Transverse colon (tissue), 4 donors: ENCODE data around the gene KDM4D. TPM values are rescaled to one million over a fixed set of nuclear protein-coding genes. Genes with fewer than 3 reads are reported as not detected.

Source experiments
- DNase-seq: peaks from one replicate; pipeline ENCODE4 v3.0.0-alpha.2; 2019
- H3K27ac ChIP-seq, 4 donors: fragments of 200-600 bp; sonication (generic); 2 replicates each; pipeline ENCODE4 v1.5.1; 2016 to 2018; ENCODE audit warnings: inconsistent platforms in 4 of 4
- H3K27me3 ChIP-seq: fragments of 200-600 bp; sonication (generic); 2 replicates; pipeline ENCODE4 v1.5.1; 2017; ENCODE audit warnings: inconsistent platforms
- H3K36me3 ChIP-seq, 4 donors: fragments of 200-600 bp; sonication (generic); 2 replicates each; pipeline ENCODE4 v1.5.1; 2017 to 2019; ENCODE audit warnings: inconsistent platforms in 4 of 4
- H3K4me1 ChIP-seq, 4 donors: fragments of 200-600 bp; sonication (generic); 2 replicates each; pipeline ENCODE4 v1.5.1; 2017 to 2020; ENCODE audit warnings: inconsistent platforms in 4 of 4
- H3K4me3 ChIP-seq, 4 donors: fragments of 200-600 bp; sonication (generic); 1 replicate in 1 of 4; 2 replicates in 3 of 4; pipeline versions ENCODE4 v1.5.1 to v1.6.1; 2017 to 2019; ENCODE audit warnings: inconsistent platforms in 4 of 4
- H3K9me3 ChIP-seq, 2 donors: fragments of 200-600 bp; sonication (generic); 2 replicates each; pipeline ENCODE4 v1.5.1; 2017 to 2019; ENCODE audit warnings: inconsistent platforms in 2 of 2
- EP300 ChIP-seq: sonication (generic); formaldehyde crosslinking; IDR thresholded peaks from one replicate; pipeline ENCODE4 v1.6.1; 2017; ENCODE audit warnings: antibody characterized with exemption, low read depth
- POLR2A ChIP-seq: fragments of 450-650 bp; IDR thresholded peaks from one replicate; pipeline ENCODE4 v1.6.1; 2016; ENCODE audit warnings: antibody characterized with exemption, mild to moderate bottlenecking, moderate library complexity
- POLR2AphosphoS5 ChIP-seq, 3 donors: sonication (generic); formaldehyde crosslinking; IDR thresholded peaks; one replicate each; pipeline ENCODE4 v1.6.1; 2016; ENCODE audit warnings: antibody characterized with exemption in 3 of 3
- WGBS, 2 donors: methylation state at CpG; one replicate each; pipeline ENCODE4 v1.1.5; 2018; ENCODE audit warnings: low coverage in 1 of 2; 5-methylcytosine and 5-hydroxymethylcytosine counted together
- in situ Hi-C, 4 donors: fragments of 200-750 bp; cut with MboI; loops; one replicate each; pipeline versions ENCODE4 v1.15.0 to v1.15.1; 2017; ENCODE audit warnings: low sequenced_read_pairs in 3 of 4, low pct_ligation_motif_present in 1 of 4, low pct_unique_long_range_greater_than_20kb in 1 of 4
- intact Hi-C: fragments of 100-400 bp; cut with DNase I; formaldehyde crosslinking; loops from one replicate; pipeline ENCODE4 v1.15.1; 2023; ENCODE audit warnings: low total_unique reads
- total RNA-seq, 4 donors: library from RNA; depleted of rRNA; stranded (reverse); fragments of >200 nt; gene quantifications; one replicate each; pipeline ENCODE4 v1.1.0, GENCODE V29; 2016
- TF ChIP-seq, protein P1 (sequence below), 5 experiments: fragments of 200-600 bp in 3 of 5; fragments of 450-650 bp in 2 of 5; sonication (generic) in 3 of 5; IDR thresholded peaks; 1 replicate in 2 of 5; 2 replicates in 3 of 5; pipeline ENCODE4 v1.5.1; 2016 to 2017; ENCODE audit warnings: antibody characterized with exemption in 5 of 5, inconsistent platforms in 3 of 5, mild to moderate bottlenecking in 2 of 5, moderate library complexity in 1 of 5

KDM4D gene
- total RNA-seq, 4 donors from 2014 or later, result 0.27 to 3.0 (median 0.32) TPM; not detected in 1

DNA sequence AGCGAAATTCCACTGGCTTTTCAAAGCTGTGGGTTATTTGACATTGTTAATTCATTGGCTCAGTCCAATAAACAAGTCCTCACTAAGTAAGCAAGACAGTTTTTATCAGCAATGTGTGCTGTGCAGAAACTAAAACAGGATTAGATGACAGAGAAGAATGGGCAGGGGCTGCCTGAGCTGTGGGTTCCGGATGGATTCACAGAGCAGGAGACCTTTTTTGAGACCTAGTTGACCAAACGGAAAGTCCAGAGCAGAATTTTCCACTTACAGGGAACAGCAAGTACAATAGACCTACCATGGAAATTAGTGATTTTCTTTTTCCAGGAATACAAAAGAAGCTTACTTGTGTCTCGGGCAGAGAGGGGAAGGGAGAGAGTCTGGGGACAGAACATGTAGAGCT lies 70.5 kb downstream of the KDM4D start:
- intact Hi-C loops, result no loop called here
- Histone ChIP-seq H3K4me1 (no peaks in the 10 kb centered on the region), H3K36me3 (no peaks in the 10 kb centered on the region), H3K9me3 (no peaks in the 10 kb centered on the region), H3K27me3 (peaks cover 15% of the 10 kb centered on the region), H3K4me3 (no peak overlapping the region), H3K27ac (no peak overlapping the region)
- in situ Hi-C loops, result no loop called here
- WGBS, 2 donors, result 55 to 65% methylated on average over 4 of the region's 4 CpGs
- TF ChIP-seq, protein P1, sequence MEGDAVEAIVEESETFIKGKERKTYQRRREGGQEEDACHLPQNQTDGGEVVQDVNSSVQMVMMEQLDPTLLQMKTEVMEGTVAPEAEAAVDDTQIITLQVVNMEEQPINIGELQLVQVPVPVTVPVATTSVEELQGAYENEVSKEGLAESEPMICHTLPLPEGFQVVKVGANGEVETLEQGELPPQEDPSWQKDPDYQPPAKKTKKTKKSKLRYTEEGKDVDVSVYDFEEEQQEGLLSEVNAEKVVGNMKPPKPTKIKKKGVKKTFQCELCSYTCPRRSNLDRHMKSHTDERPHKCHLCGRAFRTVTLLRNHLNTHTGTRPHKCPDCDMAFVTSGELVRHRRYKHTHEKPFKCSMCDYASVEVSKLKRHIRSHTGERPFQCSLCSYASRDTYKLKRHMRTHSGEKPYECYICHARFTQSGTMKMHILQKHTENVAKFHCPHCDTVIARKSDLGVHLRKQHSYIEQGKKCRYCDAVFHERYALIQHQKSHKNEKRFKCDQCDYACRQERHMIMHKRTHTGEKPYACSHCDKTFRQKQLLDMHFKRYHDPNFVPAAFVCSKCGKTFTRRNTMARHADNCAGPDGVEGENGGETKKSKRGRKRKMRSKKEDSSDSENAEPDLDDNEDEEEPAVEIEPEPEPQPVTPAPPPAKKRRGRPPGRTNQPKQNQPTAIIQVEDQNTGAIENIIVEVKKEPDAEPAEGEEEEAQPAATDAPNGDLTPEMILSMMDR (IDR thresholded peaks at IDR 0.05), result no peak
- no peak for TF ChIP-seq EP300
- TF ChIP-seq POLR2A, result no peak
- TF ChIP-seq POLR2AphosphoS5 (IDR thresholded peaks at IDR 0.05), result no peak
- no peak for DNase-seq

DNA sequence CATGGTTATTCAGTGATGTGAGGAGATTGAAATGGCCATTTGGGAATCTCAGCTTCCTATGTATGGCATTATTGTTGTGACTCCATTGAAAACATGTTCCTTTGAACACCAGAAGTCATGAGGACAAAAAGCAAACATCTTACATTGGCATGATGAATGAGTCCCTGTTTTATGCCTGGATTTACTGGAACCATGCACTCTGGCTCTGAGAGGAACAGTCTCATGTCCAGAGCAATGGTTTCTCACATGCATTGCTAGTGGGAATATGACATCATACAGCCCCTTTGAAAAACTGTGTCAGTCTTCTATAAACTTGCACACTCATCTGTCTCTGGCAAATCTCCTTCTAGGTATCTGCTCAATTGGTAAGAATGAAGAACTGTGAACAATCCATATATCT lies 72.3 kb downstream of the KDM4D start:
- H3K27ac ChIP-seq, result no peak overlapping the region
- no peaks in the 10 kb centered on the region for H3K36me3 ChIP-seq
- TF ChIP-seq POLR2A, result no peak
- TF ChIP-seq, protein P1 (IDR thresholded peaks at IDR 0.05), result no peak
- TF ChIP-seq EP300, result no peak
- TF ChIP-seq POLR2AphosphoS5 (IDR thresholded peaks at IDR 0.05), result no peak
- H3K4me1 ChIP-seq, result no peaks in the 10 kb centered on the region
- no peak overlapping the region for H3K4me3 ChIP-seq
- no peak for DNase-seq
- no peaks in the 10 kb centered on the region for H3K9me3 ChIP-seq
- in situ Hi-C loops, result no loop called here
- intact Hi-C loops, result no loop called here
- peaks cover 15% of the 10 kb centered on the region for H3K27me3 ChIP-seq

Other genes with a start within 250 kb of the KDM4D start
- gene AMOTL1, start 205.4 kb upstream of the KDM4D start, total RNA-seq, result 10 to 100 TPM; 14.3 to 23.9 (median 16.8) TPM
- 10 to 100 TPM; 26.2 to 55.9 (median 46.2) TPM for gene CWC15, start 153 bp upstream of the KDM4D start, total RNA-seq
- not detected for gene KDM4E, start 51.5 kb downstream of the KDM4D start, total RNA-seq
- not detected for gene KDM4F, start 75.7 kb downstream of the KDM4D start, total RNA-seq
- 10 to 100 TPM; 28.5 to 37.8 (median 33.3) TPM for gene SRSF8, start 93.2 kb downstream of the KDM4D start, total RNA-seq
- gene ENDOD1, start 116.1 kb downstream of the KDM4D start, total RNA-seq, result 10 to 100 TPM; 36.4 to 86.2 (median 73.2) TPM